Upper lobe of left lung (tissue), 6 donors: Measurements from ENCODE around the gene LLGL1. TPM values are rescaled to one million over a fixed set of nuclear protein-coding genes. Genes with fewer than 3 reads are reported as not detected.

Source experiments
- ATAC-seq, 2 donors: fragments of 200-7000 bp; cut with Tn5 transposase; one replicate each; pipeline ENCODE4 v1.9.1; 2022; ENCODE audit warnings: mild to moderate bottlenecking in 2 of 2, moderate library complexity in 2 of 2; ENCODE audit not compliant: low FRiP score in 2 of 2
- DNase-seq, 2 donors: peaks; one replicate each; pipeline ENCODE4 v3.0.0-alpha.2; 2019 to 2020
- H3K27ac ChIP-seq, 4 donors: fragments of 200-600 bp; sonication (generic); one replicate each; pipeline ENCODE4 v1.5.1; 2016 to 2019
- H3K27me3 ChIP-seq, 4 donors: fragments of 200-600 bp; sonication (generic); one replicate each; pipeline ENCODE4 v1.5.1; 2017 to 2019
- H3K36me3 ChIP-seq, 4 donors: fragments of 200-600 bp; sonication (generic); one replicate each; pipeline ENCODE4 v1.5.1; 2016 to 2019
- H3K4me1 ChIP-seq, 4 donors: fragments of 200-600 bp; sonication (generic); one replicate each; pipeline ENCODE4 v1.5.1; 2018 to 2019
- H3K4me3 ChIP-seq, 4 donors: fragments of 200-600 bp; sonication (generic); one replicate each; pipeline ENCODE4 v1.5.1; 2017 to 2019; ENCODE audit warnings: mild to moderate bottlenecking in 2 of 4, moderate library complexity in 1 of 4
- H3K9me3 ChIP-seq, 4 donors: fragments of 200-600 bp; sonication (generic); one replicate each; pipeline ENCODE4 v1.5.1; 2018 to 2019
- CTCF ChIP-seq, 6 experiments: fragments of 450-650 bp in 4 of 6; fragments of 200-600 bp in 2 of 6; sonication (generic) in 2 of 6; IDR thresholded peaks; one replicate each; pipeline ENCODE4 v1.5.1; 2016 to 2019; ENCODE audit warnings: antibody characterized with exemption in 6 of 6
- EP300 ChIP-seq, 4 donors: sonication (generic); formaldehyde crosslinking; IDR thresholded peaks; one replicate each; pipeline ENCODE4 v1.5.1; 2017; ENCODE audit warnings: antibody characterized with exemption in 4 of 4, control low read depth in 2 of 4
- POLR2A ChIP-seq, 4 donors: fragments of 450-650 bp; IDR thresholded peaks; one replicate each; pipeline ENCODE4 v1.5.1; 2016 to 2017; ENCODE audit warnings: antibody characterized with exemption in 4 of 4, mild to moderate bottlenecking in 2 of 4
- POLR2AphosphoS5 ChIP-seq, 2 donors: sonication (generic); formaldehyde crosslinking; IDR thresholded peaks; one replicate each; pipeline ENCODE4 v1.5.1; 2017; ENCODE audit warnings: antibody characterized with exemption in 2 of 2
- WGBS, 2 donors: methylation state at CpG; one replicate each; pipeline ENCODE4 v1.1.5; 2017 to 2018; 5-methylcytosine and 5-hydroxymethylcytosine counted together
- total RNA-seq, 6 donors: library from RNA; depleted of rRNA in 4 of 6; stranded (reverse); fragments of >200 nt in 4 of 6; gene quantifications; one replicate each; pipeline versions ENCODE4 v1.1.0 to v1.2.1, GENCODE V29; 2016 to 2021
- donor health status: DM: no; HTN: no; CAD: no; lungs with moderate emphysema.
- donor health status: DM: no; HTN: yes; CAD: no; lungs with severe emphysema.

Gene LLGL1
- total RNA-seq, 6 donors from 2014 or later, result 9.8 to 16.4 (median 13.8) TPM

GRCh38 chr17:18285296-18285695 is 59.9 kb downstream of the LLGL1 start:
- Histone ChIP-seq H3K27me3 (no peaks in the 10 kb centered on the region), H3K9me3 (no peaks in the 10 kb centered on the region), H3K36me3 (peaks cover 23 to 99% (median 84%) of the 10 kb centered on the region in 4 donors), H3K4me1 (no peaks in the 10 kb centered on the region), H3K4me3 (no peak overlapping the region), H3K27ac (no peak overlapping the region)
- DNase-seq (no peak), ATAC-seq (no peak)
- 98 to 100% methylated on average over 7 to 11 of the region's 11 CpGs for WGBS, 2 donors
- TF ChIP-seq POLR2AphosphoS5 (IDR thresholded peaks at IDR 0.05) (no peak), CTCF (IDR thresholded peaks at IDR 0.05) (no peak), EP300 (IDR thresholded peaks at IDR 0.05) (no peak), POLR2A (IDR thresholded peaks at IDR 0.05) (no peak)

GRCh38 chr17:18291718-18292540 is 66.5 kb downstream of the LLGL1 start:
- H3K4me3 ChIP-seq, result no peak overlapping the region
- no peak for TF ChIP-seq POLR2A (IDR thresholded peaks at IDR 0.05)
- TF ChIP-seq POLR2AphosphoS5 (IDR thresholded peaks at IDR 0.05), result no peak
- TF ChIP-seq CTCF (IDR thresholded peaks at IDR 0.05), result no peak
- H3K27ac ChIP-seq, result no peak overlapping the region
- H3K36me3 ChIP-seq, result peaks cover 19 to 99% (median 61%) of the 10 kb centered on the region in 4 donors
- H3K4me1 ChIP-seq, result no peaks in the 10 kb centered on the region
- WGBS, 2 donors, result 91 to 92% methylated on average over 15 of the region's 15 CpGs
- no peaks in the 10 kb centered on the region for H3K9me3 ChIP-seq
- no peak for ATAC-seq
- no peaks in the 10 kb centered on the region for H3K27me3 ChIP-seq
- no peak for DNase-seq

Other genes starting within 250 kb of the LLGL1 start
- gene ATPAF2, start 186.5 kb upstream of the LLGL1 start, total RNA-seq, result 10 to 100 TPM; 19.2 to 68.1 (median 30.7) TPM
- gene GID4, start 186.2 kb upstream of the LLGL1 start, total RNA-seq, result 10 to 100 TPM in 3 of 6 donors, 1 to 10 TPM in 3; 6.3 to 17.1 (median 9.8) TPM
- gene DRG2, start 137.7 kb upstream of the LLGL1 start, total RNA-seq, result 10 to 100 TPM; 28.7 to 40.9 (median 33.5) TPM
- 1 to 10 TPM; 2.0 to 9.4 (median 3.9) TPM for gene MYO15A, start 116.9 kb upstream of the LLGL1 start, total RNA-seq
- gene ALKBH5, start 41.8 kb upstream of the LLGL1 start, total RNA-seq, result 100 to 1,000 TPM in 1 of 6 donors, 10 to 100 TPM in 5; 63.9 to 112 (median 94.7) TPM
- 100 to 1,000 TPM; 313 to 552 (median 376) TPM for gene FLII, start 33.1 kb downstream of the LLGL1 start, total RNA-seq
- gene MIEF2, start 35.0 kb downstream of the LLGL1 start, total RNA-seq, result 10 to 100 TPM; 17.2 to 79.3 (median 31.8) TPM
- gene TOP3A, start 89.4 kb downstream of the LLGL1 start, total RNA-seq, result 10 to 100 TPM; 23.4 to 36.3 (median 32.9) TPM
- gene SMCR8, start 89.7 kb downstream of the LLGL1 start, total RNA-seq, result 10 to 100 TPM; 17.1 to 25.2 (median 21.5) TPM
- 10 to 100 TPM; 27.3 to 54.5 (median 42.5) TPM for gene SHMT1, start 137.9 kb downstream of the LLGL1 start, total RNA-seq
- 10 to 100 TPM in 1 of 6 donors, 1 to 10 TPM in 4, under 1 TPM in 1; 1.00 to 10.5 (median 2.3) TPM for gene EVPLL, start 152.1 kb downstream of the LLGL1 start, total RNA-seq